HG03439 (cell line): ENCODE results near the gene PLA2G1B.

Experiments used
- ATAC-seq: cut with Tn5 transposase; IDR thresholded peaks from one replicate; pipeline ENCODE4 v1.9.1; 2021; ENCODE audit warnings: mild to moderate bottlenecking, moderate library complexity; ENCODE audit not compliant: unreplicated experiment

PLA2G1B gene

DNA sequence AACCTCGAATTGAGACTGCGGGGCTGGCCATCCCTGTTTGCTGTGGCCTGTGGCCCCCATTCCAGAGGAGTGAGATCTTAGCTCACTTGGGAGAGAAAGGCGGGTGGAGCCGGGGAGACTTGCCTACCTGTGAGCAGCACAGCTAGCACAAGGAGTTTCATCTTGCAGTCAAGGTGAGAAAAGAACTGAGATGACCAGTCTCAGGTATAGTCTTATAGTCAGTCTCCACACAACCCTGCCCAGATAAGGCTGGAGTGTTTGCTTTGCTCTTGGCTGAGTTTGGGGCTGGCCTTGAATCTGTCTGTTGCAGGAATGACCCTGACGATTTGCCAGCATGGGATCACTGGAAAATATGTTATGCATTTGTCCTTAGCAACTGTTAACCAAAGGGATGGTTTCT lies at the start of gene PLA2G1B:
Gene PLA2G1B (minus strand): TSS at position 187 of the 400 bp plus-strand sequence. CDS start 26 bp downstream, at position 161.
- no peak for ATAC-seq

GRCh38 chr12:120376934-120377572 lies 49.5 kb upstream of the PLA2G1B start:
- no peak for ATAC-seq

DNA sequence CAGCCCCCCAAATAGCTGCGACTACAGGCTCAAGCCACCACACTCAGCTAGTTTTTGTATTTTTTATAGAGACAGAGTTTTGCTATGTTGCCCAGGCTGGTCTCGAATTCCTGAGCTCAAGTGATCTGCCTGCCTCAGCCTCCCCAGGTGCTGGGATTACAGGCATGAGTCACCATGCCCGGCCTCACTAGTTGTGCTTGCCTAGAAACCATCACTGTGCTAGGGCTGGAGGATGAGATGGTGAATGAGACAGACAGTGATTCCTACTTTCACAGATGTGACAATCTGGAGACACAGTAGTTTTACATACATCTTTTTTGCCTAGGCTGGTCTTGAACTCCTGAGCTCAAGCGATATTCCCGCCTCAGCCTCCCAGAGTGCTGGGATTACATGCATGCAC lies 48.8 kb upstream of the PLA2G1B start:
- no peak for ATAC-seq

- ATAC-seq = no peak
These were observed 48.4 kb upstream of the PLA2G1B start for GRCh38 chr12:120376009-120376408.

DNA sequence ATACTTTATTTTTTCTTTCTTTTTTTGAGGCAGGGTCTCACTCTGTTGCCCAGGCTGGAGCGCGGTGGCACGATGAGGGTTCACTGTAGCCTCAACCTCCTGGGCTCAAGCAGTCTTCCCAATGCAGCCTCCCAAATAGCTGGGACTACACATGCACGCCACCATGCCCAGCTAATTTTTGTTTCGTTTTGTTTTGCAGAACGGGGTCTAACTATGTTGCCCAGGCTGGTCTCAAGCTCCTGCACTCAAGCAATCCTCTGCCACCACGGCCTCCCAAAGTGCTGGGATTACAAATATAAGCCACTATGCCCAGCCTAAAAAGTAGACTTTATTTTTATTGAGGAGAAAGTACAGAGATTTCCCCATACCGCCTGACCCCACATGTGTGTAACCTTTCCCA lies 46.1 kb upstream of the PLA2G1B start:
- no peak for ATAC-seq

- ATAC-seq = no peak
These were observed 43.0 kb upstream of the PLA2G1B start for GRCh38 chr12:120370343-120371243.

GRCh38 chr12:120369603-120370342 lies 42.2 kb upstream of the PLA2G1B start:
- no peak for ATAC-seq

- ATAC-seq = no peak
These were observed 41.4 kb upstream of the PLA2G1B start, which contains the start of gene MSI1 for GRCh38 chr12:120368789-120369602. TSS of gene MSI1 (minus strand) at chr12:120369164. CDS start at chr12:120369091, 73 bp downstream.

GRCh38 chr12:120367924-120368788 lies 40.6 kb upstream of the PLA2G1B start:
- no peak for ATAC-seq

DNA sequence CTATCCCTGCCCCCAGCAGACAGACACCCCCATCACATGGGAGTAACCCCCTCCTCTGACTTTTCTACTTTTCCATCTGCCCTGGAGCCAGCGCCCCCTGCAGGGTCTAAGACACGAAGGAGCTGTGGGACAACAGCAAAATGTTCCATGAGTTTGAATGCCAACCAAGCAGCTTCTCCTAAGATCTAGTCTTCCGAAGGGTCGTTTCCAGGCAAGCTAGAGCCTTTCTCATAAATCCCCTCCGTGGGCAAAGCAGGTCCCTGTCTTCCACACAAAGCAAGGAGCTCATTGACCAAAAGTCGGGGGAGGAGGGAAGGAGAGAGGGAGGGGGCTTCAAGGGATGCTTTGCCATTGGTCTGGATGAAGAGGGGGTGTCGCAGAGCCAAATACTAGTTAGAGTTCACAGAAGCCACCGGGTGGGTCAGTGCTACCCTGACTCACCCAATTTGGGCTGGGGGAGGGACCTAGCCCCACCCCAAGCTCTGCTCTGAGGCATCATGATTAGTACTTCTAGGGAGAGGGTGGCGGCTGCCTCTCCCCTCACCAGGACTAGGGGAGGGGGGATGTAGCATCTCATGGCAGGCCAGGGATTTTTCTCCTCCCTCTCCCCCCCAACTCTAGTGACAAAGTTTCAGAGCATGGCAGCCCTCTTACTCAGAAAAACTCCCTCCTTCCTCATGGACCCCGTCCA lies 39.8 kb upstream of the PLA2G1B start:
- no peak for ATAC-seq

DNA sequence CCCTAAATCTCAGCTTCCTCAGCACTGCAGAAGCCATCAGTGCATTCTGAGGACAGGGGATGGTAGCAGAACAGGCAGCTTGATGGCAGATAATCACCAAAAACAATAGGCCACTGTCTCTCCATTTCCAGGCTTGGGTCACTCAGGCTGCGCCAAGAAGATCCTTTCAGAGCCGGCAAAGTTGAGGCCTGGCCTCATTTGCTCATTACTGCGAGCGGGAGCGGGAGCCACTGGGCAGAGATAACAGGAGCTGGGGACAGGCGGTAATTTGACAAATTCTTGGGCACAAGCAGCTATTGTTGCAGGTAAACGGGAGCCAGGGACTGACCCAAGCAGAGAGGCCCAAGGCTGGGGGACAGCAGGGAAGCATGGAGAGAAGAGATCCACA lies 39.3 kb upstream of the PLA2G1B start:
- no peak for ATAC-seq

DNA sequence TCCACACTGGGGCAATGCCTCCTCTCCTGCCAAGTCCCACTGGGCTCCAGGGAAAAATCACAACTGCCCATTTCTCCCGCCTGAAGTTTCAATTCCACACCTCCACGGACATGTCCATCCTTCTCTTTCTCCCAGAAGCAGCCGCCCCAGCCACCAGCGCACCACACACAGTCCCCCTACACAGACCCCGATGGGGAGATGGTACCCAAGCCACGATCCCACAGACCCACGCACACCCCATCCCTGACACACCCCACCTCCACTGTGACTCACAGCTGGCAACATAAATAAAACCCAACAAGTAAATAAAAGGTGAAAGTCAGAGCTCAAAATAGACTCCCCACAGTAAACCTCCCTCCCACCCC lies 38.7 kb upstream of the PLA2G1B start:
- ATAC-seq = no peak

DNA sequence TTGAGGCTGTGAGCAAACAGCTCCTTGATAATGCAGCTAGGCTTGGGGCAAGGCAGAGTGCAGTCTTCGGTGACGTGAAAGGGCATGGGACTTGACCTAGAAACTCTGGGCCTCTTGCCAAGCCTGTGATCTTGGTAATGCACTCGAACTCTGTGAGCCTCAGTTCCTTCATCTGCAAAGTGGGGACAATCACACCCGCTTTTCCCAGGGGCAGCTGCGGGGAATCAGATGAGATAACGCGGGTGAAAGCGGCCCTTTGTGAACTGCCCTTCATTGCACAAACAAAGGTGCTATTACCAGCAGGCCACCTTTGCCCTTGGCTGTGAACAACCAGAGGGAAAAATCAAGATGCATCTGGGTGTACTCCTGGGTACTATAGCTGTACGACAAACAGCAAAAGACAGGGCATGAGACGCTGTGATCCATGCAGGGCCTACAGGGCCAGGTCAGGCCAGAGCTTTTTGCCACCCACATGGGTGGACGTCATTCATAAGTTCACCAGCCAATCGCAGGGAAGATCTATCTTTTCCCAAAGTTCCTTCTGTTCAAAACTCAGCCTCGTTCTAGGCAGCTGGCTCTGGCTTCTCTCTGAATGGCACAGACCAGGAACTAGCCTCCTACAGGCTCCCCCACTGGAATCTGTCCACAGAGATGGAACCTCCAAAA lies 38.2 kb upstream of the PLA2G1B start:
- ATAC-seq = no peak

- no peak for ATAC-seq
These were observed 36.9 kb upstream of the PLA2G1B start for GRCh38 chr12:120364487-120364886.

- no peak for ATAC-seq
These were observed 35.8 kb upstream of the PLA2G1B start for GRCh38 chr12:120363274-120363855.

DNA sequence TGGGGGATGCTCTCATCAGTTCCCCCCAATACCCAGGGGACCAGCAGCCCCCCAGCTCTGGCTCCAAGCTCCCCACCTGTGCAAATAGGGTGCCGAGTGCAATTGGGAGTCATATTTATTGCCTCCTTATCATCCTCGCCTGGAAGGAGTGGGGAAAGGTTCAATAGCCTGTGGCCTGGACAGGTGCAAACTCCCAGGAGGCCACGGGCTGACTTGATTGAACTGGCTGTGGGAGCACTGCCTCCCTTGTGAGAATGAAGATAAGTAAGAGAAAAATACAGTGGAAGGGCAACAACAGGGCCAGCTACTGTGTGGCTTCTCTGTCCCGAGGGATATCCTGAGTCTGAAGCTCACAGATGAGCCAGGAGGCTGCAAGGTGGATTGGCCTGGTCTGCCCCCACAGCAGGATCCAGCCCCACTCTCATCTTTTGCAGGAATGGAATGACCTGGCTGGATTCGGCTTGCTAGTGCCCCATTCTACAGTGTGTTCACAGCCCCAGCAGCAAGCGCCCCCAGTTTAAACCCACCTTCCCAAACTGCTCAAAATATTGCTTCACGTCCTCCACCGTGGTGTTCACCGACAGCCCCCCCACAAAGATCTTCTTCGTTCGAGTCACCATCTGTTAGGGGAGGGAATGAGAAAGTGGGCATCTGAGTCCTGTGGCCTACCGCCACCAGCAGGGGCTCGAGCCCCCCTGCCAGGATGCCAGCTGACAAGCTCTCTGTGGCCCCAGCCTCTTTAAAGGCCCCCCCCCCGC lies 35.1 kb upstream of the PLA2G1B start:
- ATAC-seq = no peak

DNA sequence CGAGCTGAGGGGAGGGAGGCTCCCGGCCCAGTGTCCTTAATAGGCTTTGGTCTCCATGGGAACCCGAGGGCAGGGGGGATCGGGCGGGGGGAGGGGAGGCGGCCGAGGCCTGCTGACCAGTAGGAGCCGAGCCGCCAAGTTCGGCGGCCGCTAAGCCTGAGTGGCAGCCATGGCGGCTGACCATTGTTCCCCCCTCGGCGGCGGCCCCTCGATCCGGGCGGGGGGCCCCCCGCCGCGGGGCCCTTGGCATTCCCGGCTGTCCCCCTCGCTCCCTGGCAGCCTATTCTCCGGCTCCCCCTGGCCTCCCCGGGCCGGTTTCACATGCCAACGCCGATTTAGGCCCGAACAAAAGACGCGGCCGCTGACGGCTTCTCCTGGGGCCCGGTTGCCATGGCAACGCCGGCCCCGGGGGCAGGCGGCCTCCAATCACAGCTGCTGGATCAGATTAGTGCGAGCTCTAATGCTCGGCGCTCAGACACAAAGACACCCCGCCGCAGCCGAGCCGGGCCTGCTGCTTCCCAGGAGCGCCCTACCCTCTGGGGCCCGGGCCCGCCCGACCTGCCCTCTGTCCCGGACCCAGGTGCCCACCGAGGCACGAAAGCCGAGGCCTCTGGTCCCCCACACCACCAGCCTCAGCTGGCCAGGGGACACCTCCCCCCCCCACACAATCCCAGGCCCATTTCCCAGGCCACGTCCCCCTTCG lies 34.1 kb upstream of the PLA2G1B start:
- no peak for ATAC-seq
